Measurements from ENCODE around the gene ETV5. TPM values are rescaled to one million over a fixed set of nuclear protein-coding genes. Genes with fewer than 3 reads are reported as not detected.

ETV5 gene
- total RNA-seq, 1 donor from 2014 or later: 61.0 TPM

- H3K9me3 Mint-ChIP-seq: no peaks in the 10 kb centered on the region
- H3K36me3 Mint-ChIP-seq (ENCODE audit: low read depth): no peaks in the 10 kb centered on the region
- peaks cover 12% of the 10 kb centered on the region for H3K27me3 Mint-ChIP-seq (ENCODE audit: low read depth)
- no peak overlapping the region for H3K27ac Mint-ChIP-seq (ENCODE audit: unreplicated experiment)
- H3K4me1 Mint-ChIP-seq: peaks cover 51% of the 10 kb centered on the region
- no peak for DNase-seq (ENCODE audit: low read depth, low spot score)
- TF ChIP-seq CTCF (conservative IDR thresholded peaks at IDR 0.05): no peak
- H3K4me3 Mint-ChIP-seq: no peak overlapping the region
Observed at GRCh38 chr3:186115239-186115996, 6.5 kb upstream of the ETV5 start.

- Mint-ChIP-seq H3K27me3 (ENCODE audit: low read depth) (peaks cover 16% of the 10 kb centered on the region), H3K36me3 (ENCODE audit: low read depth) (no peaks in the 10 kb centered on the region), H3K27ac (ENCODE audit: unreplicated experiment) (no peak overlapping the region), H3K4me3 (peak overlapping the region; percentile 93), H3K9me3 (no peaks in the 10 kb centered on the region), H3K4me1 (peaks cover 63% of the 10 kb centered on the region)
- no peak for DNase-seq (ENCODE audit: low read depth, low spot score)
- no peak for TF ChIP-seq CTCF (conservative IDR thresholded peaks at IDR 0.05)
Observed at GRCh38 chr3:186110975-186111974, 2.4 kb upstream of the ETV5 start.

GRCh38 chr3:186109897-186110803 is 1.3 kb upstream of the ETV5 start:
- TF ChIP-seq CTCF (conservative IDR thresholded peaks at IDR 0.05): no peak
- H3K27ac Mint-ChIP-seq (ENCODE audit: unreplicated experiment): peak overlapping the region; percentile 99
- H3K27me3 Mint-ChIP-seq (ENCODE audit: low read depth): peaks cover 20% of the 10 kb centered on the region
- peak overlapping the region; percentile 93 for H3K4me3 Mint-ChIP-seq
- H3K9me3 Mint-ChIP-seq: no peaks in the 10 kb centered on the region
- H3K36me3 Mint-ChIP-seq (ENCODE audit: low read depth): no peaks in the 10 kb centered on the region
- DNase-seq (ENCODE audit: low read depth, low spot score): peak; percentile 20
- peaks cover 66% of the 10 kb centered on the region for H3K4me1 Mint-ChIP-seq

DNA sequence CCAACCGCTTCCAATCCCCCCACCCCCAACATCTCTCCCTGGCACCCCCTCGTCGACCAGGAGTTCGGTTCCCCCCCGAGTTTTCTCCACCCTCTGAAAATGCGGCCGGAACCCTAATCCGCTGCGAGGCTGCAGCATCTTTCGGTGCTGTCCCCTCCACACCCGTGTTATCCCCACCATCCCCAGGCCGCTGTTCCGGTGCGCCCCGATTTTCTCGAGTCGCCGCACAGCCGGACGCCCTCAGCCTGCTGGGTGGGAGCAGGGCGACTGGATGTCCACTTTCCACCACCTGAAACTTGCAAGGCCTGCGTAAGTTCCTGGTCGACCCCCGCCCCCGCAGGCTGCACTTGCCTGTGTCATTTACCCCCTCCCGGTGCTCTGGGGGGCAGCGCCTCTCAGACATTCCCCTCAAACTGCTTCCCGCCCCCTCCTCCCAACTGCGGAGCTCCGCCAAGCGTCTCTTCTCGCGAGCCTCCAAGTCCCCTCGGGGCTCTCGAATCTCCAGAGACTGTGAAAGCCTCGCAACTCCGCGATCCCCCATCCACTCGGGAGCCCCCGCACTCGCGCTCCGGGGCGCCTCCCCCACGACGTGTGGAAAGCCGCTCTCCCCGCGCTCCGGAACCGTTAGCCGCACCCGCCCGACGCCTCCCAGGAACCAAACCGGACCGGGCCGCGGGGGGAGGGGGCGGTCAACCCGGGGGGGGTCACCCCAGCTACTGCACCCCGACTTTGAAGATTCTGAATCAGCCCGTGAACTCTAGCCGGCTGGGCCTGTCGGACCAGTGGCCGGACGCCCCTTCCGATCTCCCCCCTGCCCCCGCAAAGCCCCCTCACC is 566 bp downstream of the ETV5 start:
- Mint-ChIP-seq H3K27ac (ENCODE audit: unreplicated experiment) (peak overlapping the region; percentile 91), H3K9me3 (no peaks in the 10 kb centered on the region), H3K4me1 (peaks cover 75% of the 10 kb centered on the region), H3K36me3 (ENCODE audit: low read depth) (peaks cover 3% of the 10 kb centered on the region), H3K27me3 (ENCODE audit: low read depth) (peaks cover 23% of the 10 kb centered on the region), H3K4me3 (peak overlapping the region; percentile 93)
- peak; percentile 63 for DNase-seq (ENCODE audit: low read depth, low spot score)
- TF ChIP-seq CTCF (conservative IDR thresholded peaks at IDR 0.05): no peak
